ENCODE results near the gene CDK2AP2. TPM values are rescaled to one million over a fixed set of nuclear protein-coding genes. Genes with fewer than 3 reads are reported as not detected.
"Not testable (repeated sequence)": the region's sequence is repeated elsewhere in the genome, so short reads cannot be mapped to it uniquely, and the experiment has no call there.

Gene CDK2AP2
- total and polyA plus RNA-seq, 2 donors (not counting 3 experiments of a cell fraction or from before 2014, with no cell fraction given): 81.2 to 143 TPM

DNA sequence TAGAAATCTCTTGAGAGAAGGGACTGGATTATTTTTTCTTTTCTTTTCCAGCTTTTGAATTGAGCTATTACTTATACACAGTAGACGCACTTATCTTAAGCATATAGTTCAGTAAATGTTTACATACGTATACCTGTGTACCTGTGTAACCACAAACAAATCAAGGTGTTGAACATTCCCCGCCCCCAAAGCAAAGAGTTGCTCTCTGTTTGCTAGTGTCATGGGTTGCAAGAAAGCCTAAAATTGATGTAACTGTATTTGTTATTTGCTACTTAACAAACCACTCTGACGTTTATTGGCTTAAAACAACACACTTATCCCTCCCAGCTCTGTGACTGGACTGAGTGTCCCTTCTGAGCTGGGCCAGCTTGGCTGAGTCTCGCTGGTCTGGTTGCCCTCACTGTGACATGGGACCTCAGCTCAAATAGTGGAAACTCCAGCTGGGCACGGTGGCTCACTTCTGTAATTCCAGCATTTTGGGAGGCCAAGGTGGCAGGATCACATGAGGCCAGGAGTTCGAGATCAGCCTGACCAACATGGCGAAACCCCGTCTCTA lies 40.7 kb upstream of the CDK2AP2 start:
- Histone ChIP-seq H3K4me2 (ENCODE audit: insufficient read depth, low read length) (no peak overlapping the region), H3K4me3 (replicated peaks in 1 of 3; ENCODE audit: insufficient read depth in 1 of 3, low read depth in 1 of 3, low read length in 3 of 3) (no peak overlapping the region), H3K9ac (replicated peaks; ENCODE audit: extremely low read depth, insufficient read depth, low read length) (no peak overlapping the region), H3K9me1 (replicated peaks; ENCODE audit: control insufficient read depth, extremely low read depth, insufficient read depth, low read length) (no peaks in the 10 kb centered on the region), H4K20me1 (replicated peaks; ENCODE audit: control insufficient read depth, extremely low read depth, insufficient read depth, low read length) (no peaks in the 10 kb centered on the region), H3K36me3 (ENCODE audit: control insufficient read depth in 2 of 2, extremely low read depth in 1 of 2, insufficient read depth in 2 of 2, low read length in 2 of 2) (no peaks in the 10 kb centered on the region), H2AFZ (ENCODE audit: low read depth, low read length) (no peak overlapping the region), H3K27me3 (ENCODE audit: control insufficient read depth in 2 of 2, insufficient read depth in 2 of 2, low read length in 2 of 2) (peaks cover 6% of the 10 kb centered on the region in 2 experiments), H3K9me3 (replicated peaks; ENCODE audit: control insufficient read depth, insufficient read depth, low read length) (no peaks in the 10 kb centered on the region), H3K4me1 (ENCODE audit: control insufficient read depth, extremely low read depth, insufficient read depth, low read length) (no peaks in the 10 kb centered on the region), H3K27ac (ENCODE audit: insufficient read depth, low read depth, low read length) (no peak overlapping the region), H3K79me2 (ENCODE audit: control insufficient read depth, insufficient read depth, low read length) (no peaks in the 10 kb centered on the region)
- no TSS peak for BruUV-seq (replicated peaks)
- dilution Hi-C loops (cut with MboI; ENCODE audit: extremely low pct_ligation_motif_present, low sequenced_read_pairs) (no loop called here), intact Hi-C loops (cut with micrococcal nuclease) (no loop called here)
- TF ChIP-seq POLR2A (IDR thresholded peaks at IDR 0.05; ENCODE audit: low read depth, low read length) (no peak), EZH2 (IDR thresholded peaks at IDR 0.05; ENCODE audit: borderline replicate concordance, low read depth, low read length, severe bottlenecking) (no peak), POLR2AphosphoS5 (IDR thresholded peaks at IDR 0.05; ENCODE audit: insufficient read depth, low read depth, low read length) (no peak), MYC (IDR thresholded peaks at IDR 0.05; ENCODE audit: low read depth, low read length) (no peak), GATA2 (IDR thresholded peaks at IDR 0.05; ENCODE audit: insufficient read depth, insufficient read length, low read depth, low read length) (no peak), JUN (IDR thresholded peaks at IDR 0.05; ENCODE audit: borderline replicate concordance, insufficient read depth, insufficient read length, low read depth) (no peak), FOS (IDR thresholded peaks at IDR 0.05; ENCODE audit: borderline replicate concordance, insufficient read depth, low read length) (no peak)
- TF ChIP-seq, protein P1, sequence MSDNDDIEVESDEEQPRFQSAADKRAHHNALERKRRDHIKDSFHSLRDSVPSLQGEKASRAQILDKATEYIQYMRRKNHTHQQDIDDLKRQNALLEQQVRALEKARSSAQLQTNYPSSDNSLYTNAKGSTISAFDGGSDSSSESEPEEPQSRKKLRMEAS (IDR thresholded peaks at IDR 0.05; ENCODE audit: insufficient read depth, insufficient read length): no peak
- TF ChIP-seq, protein P2, sequence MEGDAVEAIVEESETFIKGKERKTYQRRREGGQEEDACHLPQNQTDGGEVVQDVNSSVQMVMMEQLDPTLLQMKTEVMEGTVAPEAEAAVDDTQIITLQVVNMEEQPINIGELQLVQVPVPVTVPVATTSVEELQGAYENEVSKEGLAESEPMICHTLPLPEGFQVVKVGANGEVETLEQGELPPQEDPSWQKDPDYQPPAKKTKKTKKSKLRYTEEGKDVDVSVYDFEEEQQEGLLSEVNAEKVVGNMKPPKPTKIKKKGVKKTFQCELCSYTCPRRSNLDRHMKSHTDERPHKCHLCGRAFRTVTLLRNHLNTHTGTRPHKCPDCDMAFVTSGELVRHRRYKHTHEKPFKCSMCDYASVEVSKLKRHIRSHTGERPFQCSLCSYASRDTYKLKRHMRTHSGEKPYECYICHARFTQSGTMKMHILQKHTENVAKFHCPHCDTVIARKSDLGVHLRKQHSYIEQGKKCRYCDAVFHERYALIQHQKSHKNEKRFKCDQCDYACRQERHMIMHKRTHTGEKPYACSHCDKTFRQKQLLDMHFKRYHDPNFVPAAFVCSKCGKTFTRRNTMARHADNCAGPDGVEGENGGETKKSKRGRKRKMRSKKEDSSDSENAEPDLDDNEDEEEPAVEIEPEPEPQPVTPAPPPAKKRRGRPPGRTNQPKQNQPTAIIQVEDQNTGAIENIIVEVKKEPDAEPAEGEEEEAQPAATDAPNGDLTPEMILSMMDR (IDR thresholded peaks at IDR 0.05; ENCODE audit: extremely low read depth in 1 of 2, insufficient read depth in 1 of 2, low read depth in 1 of 2, low read length in 2 of 2): no peak
- FAIRE-seq (no peak), DNase-seq (ENCODE audit: low read depth, low spot score) (no peak)
- POLR2A ChIA-PET: no interaction called here
- CTCF ChIA-PET: interaction anchor here (1.6 kb wide), 1 partner anchor 15 kb away, joined by 3 read pairs; no protein-coding TSS in a partner anchor

DNA sequence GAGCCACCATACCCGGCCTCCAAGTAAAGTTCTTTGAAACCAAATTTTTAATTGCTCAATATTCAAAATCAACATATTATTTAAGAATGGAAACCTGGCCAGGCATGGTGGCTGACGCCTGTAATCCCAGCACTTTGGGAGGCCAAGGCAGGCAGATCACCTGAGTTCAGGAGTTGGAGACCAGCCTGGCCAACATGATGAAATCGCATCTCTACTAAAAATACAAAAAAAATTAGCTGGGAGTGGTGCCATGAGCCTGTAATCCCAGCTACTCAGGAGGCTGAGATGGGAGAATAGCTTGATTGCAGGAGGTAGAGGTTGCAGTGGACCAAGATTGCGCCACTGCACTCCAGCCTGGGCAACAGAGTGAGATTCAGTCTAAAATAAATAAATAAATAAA lies 40.1 kb upstream of the CDK2AP2 start:
- H3K9ac ChIP-seq (replicated peaks; ENCODE audit: extremely low read depth, insufficient read depth, low read length); BruUV-seq (replicated peaks); H3K79me2 ChIP-seq (ENCODE audit: control insufficient read depth, insufficient read depth, low read length); FAIRE-seq; H3K27ac ChIP-seq (ENCODE audit: insufficient read depth, low read depth, low read length); H4K20me1 ChIP-seq (replicated peaks; ENCODE audit: control insufficient read depth, extremely low read depth, insufficient read depth, low read length); intact Hi-C loops (cut with micrococcal nuclease); dilution Hi-C loops (cut with MboI; ENCODE audit: extremely low pct_ligation_motif_present, low sequenced_read_pairs); H3K4me3 ChIP-seq (replicated peaks in 1 of 3; ENCODE audit: insufficient read depth in 1 of 3, low read depth in 1 of 3, low read length in 3 of 3); POLR2A ChIA-PET; H3K9me1 ChIP-seq (replicated peaks; ENCODE audit: control insufficient read depth, extremely low read depth, insufficient read depth, low read length); H2AFZ ChIP-seq (ENCODE audit: low read depth, low read length); H3K4me1 ChIP-seq (ENCODE audit: control insufficient read depth, extremely low read depth, insufficient read depth, low read length); H3K36me3 ChIP-seq (ENCODE audit: control insufficient read depth in 2 of 2, extremely low read depth in 1 of 2, insufficient read depth in 2 of 2, low read length in 2 of 2); H3K9me3 ChIP-seq (replicated peaks; ENCODE audit: control insufficient read depth, insufficient read depth, low read length); H3K4me2 ChIP-seq (ENCODE audit: insufficient read depth, low read length); DNase-seq (ENCODE audit: low read depth, low spot score); H3K27me3 ChIP-seq (ENCODE audit: control insufficient read depth in 2 of 2, insufficient read depth in 2 of 2, low read length in 2 of 2): not testable (repeated sequence)
- CTCF ChIA-PET: interaction anchor here (1.6 kb wide), 1 partner anchor 15 kb away, joined by 3 read pairs; no protein-coding TSS in a partner anchor

Measured in endothelial cell of umbilical vein (primary cell).